Liver (tissue), 3 donors: Measurements from ENCODE around the gene KCNMB2.

Source experiments
- CTCF ChIP-seq: fragments of 150-350 bp; IDR thresholded peaks from 2 replicates; pipeline ENCODE4 v1.5.1; 2017; ENCODE audit warnings: improper control_type of control experiment, low read depth, low read length; ENCODE audit not compliant: missing input control
- EGR1 ChIP-seq, 2 donors: IDR thresholded peaks; 2 replicates each; pipeline ENCODE4 v1.6.1; 2016 to 2018; ENCODE audit warnings: antibody characterized with exemption in 2 of 2, low read depth in 2 of 2
- GABPA ChIP-seq, 2 donors: IDR thresholded peaks in 1 of 2; conservative IDR thresholded peaks in 1 of 2; 2 replicates each; pipeline ENCODE4 v1.6.1; 2016; ENCODE audit warnings: antibody characterized with exemption in 2 of 2, mild to moderate bottlenecking in 1 of 2, moderate library complexity in 1 of 2
- HNF4A ChIP-seq, 2 donors: conservative IDR thresholded peaks; 2 replicates each; pipeline ENCODE4 v1.6.1; 2016; ENCODE audit warnings: antibody characterized with exemption in 2 of 2, mild to moderate bottlenecking in 2 of 2
- HNF4G ChIP-seq: IDR thresholded peaks from 2 replicates; pipeline ENCODE4 v1.6.1; 2016; ENCODE audit warnings: antibody characterized with exemption
- JUND ChIP-seq, 2 donors: IDR thresholded peaks; 2 replicates each; pipeline ENCODE4 v1.6.1; 2016; ENCODE audit warnings: antibody characterized with exemption in 2 of 2
- RAD21 ChIP-seq, 2 donors: IDR thresholded peaks; 2 replicates each; pipeline ENCODE4 v1.6.1; 2016; ENCODE audit warnings: antibody characterized with exemption in 2 of 2, mild to moderate bottlenecking in 2 of 2
- SP1 ChIP-seq: IDR thresholded peaks from 2 replicates; pipeline ENCODE4 v1.6.1; 2018; ENCODE audit warnings: antibody characterized with exemption, mild to moderate bottlenecking
- TAF1 ChIP-seq: conservative IDR thresholded peaks from 2 replicates; pipeline ENCODE4 v1.6.1; 2016; ENCODE audit warnings: antibody characterized with exemption, mild to moderate bottlenecking
- YY1 ChIP-seq: IDR thresholded peaks from 2 replicates; pipeline ENCODE4 v1.6.1; 2016; ENCODE audit warnings: antibody characterized with exemption, mild to moderate bottlenecking
- ZBTB33 ChIP-seq: IDR thresholded peaks from 2 replicates; pipeline ENCODE4 v1.6.1; 2016; ENCODE audit warnings: antibody characterized with exemption
- TF ChIP-seq, protein P1 (sequence below): IDR thresholded peaks from 2 replicates; pipeline ENCODE4 v1.6.1; 2016; ENCODE audit warnings: antibody characterized with exemption, mild to moderate bottlenecking
- TF ChIP-seq, protein P2 (sequence below): IDR thresholded peaks from 2 replicates; pipeline ENCODE4 v1.6.1; 2016; ENCODE audit warnings: antibody characterized with exemption
- donor health status: healthy.
- donor health status: healthy.

- TF ChIP-seq CTCF (no peak), HNF4G (no peak), RAD21 (IDR thresholded peaks at IDR 0.05) (no peak), TAF1 (no peak), ZBTB33 (no peak), JUND (IDR thresholded peaks at IDR 0.05) (no peak), YY1 (no peak), SP1 (no peak), EGR1 (IDR thresholded peaks at IDR 0.05; ENCODE audit: low read depth in 2 of 2) (no peak), HNF4A (conservative IDR thresholded peaks at IDR 0.05) (no peak), GABPA (IDR thresholded peaks at IDR 0.05 in 1 of 2, conservative IDR thresholded peaks at IDR 0.05 in 1 of 2) (no peak)
- TF ChIP-seq, protein P1, sequence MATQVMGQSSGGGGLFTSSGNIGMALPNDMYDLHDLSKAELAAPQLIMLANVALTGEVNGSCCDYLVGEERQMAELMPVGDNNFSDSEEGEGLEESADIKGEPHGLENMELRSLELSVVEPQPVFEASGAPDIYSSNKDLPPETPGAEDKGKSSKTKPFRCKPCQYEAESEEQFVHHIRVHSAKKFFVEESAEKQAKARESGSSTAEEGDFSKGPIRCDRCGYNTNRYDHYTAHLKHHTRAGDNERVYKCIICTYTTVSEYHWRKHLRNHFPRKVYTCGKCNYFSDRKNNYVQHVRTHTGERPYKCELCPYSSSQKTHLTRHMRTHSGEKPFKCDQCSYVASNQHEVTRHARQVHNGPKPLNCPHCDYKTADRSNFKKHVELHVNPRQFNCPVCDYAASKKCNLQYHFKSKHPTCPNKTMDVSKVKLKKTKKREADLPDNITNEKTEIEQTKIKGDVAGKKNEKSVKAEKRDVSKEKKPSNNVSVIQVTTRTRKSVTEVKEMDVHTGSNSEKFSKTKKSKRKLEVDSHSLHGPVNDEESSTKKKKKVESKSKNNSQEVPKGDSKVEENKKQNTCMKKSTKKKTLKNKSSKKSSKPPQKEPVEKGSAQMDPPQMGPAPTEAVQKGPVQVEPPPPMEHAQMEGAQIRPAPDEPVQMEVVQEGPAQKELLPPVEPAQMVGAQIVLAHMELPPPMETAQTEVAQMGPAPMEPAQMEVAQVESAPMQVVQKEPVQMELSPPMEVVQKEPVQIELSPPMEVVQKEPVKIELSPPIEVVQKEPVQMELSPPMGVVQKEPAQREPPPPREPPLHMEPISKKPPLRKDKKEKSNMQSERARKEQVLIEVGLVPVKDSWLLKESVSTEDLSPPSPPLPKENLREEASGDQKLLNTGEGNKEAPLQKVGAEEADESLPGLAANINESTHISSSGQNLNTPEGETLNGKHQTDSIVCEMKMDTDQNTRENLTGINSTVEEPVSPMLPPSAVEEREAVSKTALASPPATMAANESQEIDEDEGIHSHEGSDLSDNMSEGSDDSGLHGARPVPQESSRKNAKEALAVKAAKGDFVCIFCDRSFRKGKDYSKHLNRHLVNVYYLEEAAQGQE, result no peak
- TF ChIP-seq, protein P2, sequence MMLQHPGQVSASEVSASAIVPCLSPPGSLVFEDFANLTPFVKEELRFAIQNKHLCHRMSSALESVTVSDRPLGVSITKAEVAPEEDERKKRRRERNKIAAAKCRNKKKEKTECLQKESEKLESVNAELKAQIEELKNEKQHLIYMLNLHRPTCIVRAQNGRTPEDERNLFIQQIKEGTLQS, result no peak
Observed at GRCh38 chr3:178625053-178625600, 88.9 kb downstream of the KCNMB2 start.
